ENCODE data around the gene VSTM2L. TPM values are rescaled to one million over a fixed set of nuclear protein-coding genes. Genes with fewer than 3 reads are reported as not detected.

The VSTM2L gene
- total RNA-seq, 1 experiment from 2014 or later, result 4.0 TPM

DNA sequence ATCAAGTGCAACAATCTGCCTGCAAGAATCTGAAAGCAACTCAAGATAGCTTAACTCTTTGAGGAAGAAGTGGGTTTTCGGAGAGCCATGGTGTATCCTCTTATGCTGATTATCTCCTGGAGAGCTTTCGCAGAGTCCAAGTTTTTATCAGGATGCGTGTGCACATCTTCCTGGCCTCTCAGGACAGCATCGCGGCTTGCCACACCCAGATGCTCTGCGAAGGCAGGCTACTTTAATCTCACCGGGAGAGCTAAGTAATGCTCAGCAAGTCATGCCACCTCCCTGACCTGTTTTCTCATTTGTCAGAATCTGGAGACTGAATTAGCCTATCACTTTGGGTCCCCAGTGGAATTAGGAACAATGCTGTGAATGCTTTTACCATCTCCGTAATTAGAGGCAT is 77.5 kb downstream of the VSTM2L start:
- Histone ChIP-seq H3K9me3 (no peaks in the 10 kb centered on the region), H3K27me3 (no peaks in the 10 kb centered on the region), H3K4me3 (no peak overlapping the region), H3K36me3 (peaks cover 7% of the 10 kb centered on the region)
- no peak for DNase-seq

DNA sequence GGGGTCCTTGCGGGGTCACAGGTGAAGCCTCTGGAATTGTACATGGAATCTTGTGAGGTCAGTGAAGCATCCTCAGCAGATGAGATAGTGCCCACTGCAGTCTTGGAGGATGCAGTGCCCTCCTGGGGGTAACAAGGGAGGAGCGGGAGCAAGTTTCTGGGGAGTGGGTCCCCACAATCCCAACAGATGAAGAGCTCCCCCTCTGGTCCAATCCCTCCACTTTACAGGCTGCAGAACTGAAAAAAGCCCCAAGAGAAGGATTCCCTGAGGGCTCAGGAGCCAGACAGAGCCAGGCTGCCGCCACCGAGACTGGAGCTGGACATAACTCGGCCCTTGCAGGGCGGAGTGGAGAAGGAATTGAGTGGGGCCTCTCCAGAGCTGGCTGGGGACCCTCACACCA is 77.9 kb downstream of the VSTM2L start:
- Histone ChIP-seq H3K4me3 (no peak overlapping the region), H3K27me3 (no peaks in the 10 kb centered on the region), H3K9me3 (no peaks in the 10 kb centered on the region), H3K36me3 (peaks cover 11% of the 10 kb centered on the region)
- DNase-seq, result no peak

DNA sequence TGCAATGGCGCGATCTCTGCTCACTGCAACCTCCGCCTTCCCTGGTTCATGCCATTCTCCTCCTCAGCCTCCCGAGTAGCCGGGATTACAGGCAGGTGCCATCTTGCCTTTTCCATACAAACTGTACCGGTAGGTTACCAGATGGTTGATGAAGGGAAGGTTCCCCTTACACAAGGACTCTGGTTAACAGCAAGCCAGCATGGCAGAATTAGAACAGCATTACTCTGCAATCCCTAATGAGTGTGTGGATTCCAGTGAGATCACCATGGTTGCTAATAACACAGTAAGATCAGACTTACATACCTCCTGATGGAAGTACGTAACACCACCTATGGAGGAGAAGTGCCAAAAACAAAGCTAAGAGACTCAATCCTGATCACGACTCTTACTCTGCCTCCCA is 78.6 kb downstream of the VSTM2L start:
- no peak overlapping the region for H3K4me3 ChIP-seq
- peaks cover 13% of the 10 kb centered on the region for H3K36me3 ChIP-seq
- no peak for DNase-seq
- H3K9me3 ChIP-seq, result no peaks in the 10 kb centered on the region
- H3K27me3 ChIP-seq, result no peaks in the 10 kb centered on the region

DNA sequence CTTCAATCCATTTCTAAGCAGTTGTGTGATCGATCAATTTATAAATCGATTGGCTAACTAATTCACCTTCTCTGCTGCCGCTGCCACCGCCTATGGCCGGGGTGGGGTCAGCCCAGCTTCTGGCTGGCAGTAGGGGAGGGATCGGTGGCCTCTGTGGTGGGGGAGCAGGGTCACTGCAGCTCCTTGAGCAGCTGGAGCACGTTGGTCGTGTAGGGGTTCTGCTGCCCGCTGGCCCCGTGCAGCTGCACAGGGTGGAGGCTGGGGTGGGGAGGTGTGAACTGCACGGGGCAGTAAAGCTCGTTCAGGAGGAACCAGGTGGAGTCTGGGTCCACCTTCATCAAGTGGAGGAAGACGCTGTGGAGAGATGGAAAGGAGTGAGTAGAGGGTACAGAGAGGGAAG is 80.4 kb downstream of the VSTM2L start:
- Histone ChIP-seq H3K36me3 (peaks cover 14% of the 10 kb centered on the region), H3K9me3 (no peaks in the 10 kb centered on the region), H3K4me3 (no peak overlapping the region), H3K27me3 (no peaks in the 10 kb centered on the region)
- no peak for DNase-seq

DNA sequence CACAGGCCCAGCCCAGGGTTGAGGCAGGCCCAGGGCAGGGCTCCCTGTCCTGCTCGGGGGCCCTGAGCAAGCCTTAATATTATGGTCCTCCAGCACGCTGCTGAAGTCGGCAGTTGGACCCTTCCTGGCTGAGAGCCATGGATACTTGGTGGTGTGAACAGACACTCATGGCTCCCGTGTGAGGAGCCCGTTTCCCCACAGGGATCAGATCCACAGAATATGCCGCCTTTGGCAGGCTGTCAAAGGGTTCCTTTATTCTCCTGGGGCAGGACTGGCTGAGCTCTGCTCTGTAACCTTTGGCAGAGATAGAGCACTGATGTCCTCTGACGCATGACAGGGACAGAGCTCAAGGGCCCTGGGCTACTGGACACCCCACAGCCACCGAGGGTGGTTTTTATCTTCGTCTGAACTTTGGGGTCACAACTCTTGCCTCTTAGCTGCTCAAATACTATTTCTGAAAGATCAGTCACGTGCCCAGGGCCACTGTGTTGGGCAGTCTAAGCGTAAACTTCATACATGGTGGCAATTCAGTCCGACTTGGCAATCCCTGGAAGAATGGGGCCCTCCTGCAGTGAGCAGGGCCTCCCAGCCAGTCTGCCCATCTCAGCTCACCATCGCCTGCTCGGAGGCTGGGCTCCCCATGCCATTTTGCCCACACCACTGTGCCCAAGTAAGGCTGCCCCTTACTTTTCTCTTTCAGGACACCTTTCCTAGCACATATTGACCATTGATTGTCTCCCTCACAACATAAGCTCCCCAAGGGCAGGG is 81.3 kb downstream of the VSTM2L start:
- Histone ChIP-seq H3K27me3 (no peaks in the 10 kb centered on the region), H3K9me3 (no peaks in the 10 kb centered on the region), H3K36me3 (peaks cover 23% of the 10 kb centered on the region), H3K4me3 (no peak overlapping the region)
- DNase-seq, result no peak

DNA sequence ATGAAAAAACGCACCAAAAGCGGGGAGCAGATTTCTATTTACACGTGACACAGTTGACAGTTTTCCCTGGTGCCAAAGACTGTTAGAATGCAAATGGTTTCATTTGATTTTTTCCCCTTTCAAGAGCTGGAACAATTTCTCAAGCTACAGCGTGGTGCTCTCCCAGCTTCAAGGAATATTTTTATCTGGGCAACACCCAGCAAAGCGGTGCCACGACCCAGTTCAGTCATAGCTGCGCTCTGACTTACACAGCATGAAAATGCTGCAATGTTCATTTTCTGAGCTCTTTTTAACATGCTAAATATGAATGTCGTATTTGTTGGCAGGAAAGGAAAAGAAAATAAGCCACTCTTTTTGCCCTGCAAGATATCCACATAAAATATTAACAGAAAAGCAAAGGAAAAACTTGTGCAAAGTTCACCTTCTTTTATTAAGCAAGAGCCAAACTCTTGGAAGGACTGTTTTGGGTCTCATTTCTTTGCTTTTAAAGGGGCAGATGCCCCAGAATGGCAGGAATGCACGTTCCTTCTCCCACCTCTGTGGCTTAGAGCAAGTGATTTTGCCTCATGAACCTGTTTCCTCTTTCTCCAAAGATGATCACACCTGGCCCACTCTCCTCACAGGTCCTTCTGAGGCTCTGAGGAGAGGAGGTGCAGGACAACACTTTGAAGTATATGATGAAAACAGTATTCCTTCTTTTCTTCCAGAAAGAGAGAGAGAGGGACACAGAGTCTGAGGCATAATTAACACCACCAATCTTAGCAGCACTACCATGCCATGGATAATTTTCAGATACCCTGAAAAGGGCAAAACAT is 83.3 kb downstream of the VSTM2L start:
- Histone ChIP-seq H3K4me3 (no peak overlapping the region), H3K9me3 (no peaks in the 10 kb centered on the region), H3K27me3 (no peaks in the 10 kb centered on the region), H3K36me3 (peaks cover 31% of the 10 kb centered on the region)
- DNase-seq, result no peak

DNA sequence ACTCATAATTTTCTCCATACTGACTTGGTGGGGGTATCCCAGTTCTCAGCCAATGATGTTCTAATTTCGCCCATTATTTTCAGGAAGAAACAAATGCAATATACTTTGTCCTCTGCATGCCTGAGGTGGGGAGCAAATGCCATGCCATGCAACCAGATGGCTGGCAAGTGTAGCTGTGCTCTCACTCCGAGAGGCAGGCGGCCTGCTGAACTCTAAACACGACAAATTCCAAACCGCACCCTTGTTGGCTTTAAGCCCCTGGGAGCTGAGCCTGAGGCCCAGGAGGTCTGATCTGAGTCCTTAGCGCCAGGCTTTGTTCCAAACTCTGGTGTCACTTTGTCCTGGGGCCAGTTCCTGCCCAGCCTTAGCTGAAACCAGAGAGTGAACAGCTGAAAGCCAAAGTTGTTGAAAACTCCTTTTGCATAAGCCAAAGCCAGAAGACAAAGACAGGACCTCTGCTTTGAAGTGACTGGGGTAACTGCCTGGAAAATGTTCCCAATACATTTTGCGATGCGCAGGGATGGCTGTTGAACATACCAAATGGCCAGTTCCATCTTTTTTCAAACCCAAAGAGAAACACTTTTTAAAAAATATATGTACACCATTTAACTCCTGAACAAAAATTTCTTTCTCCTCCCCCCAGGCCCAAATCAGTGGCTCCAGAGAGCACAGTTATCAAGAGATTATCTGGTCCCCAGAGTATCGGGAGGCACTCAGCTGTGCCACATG is 84.1 kb downstream of the VSTM2L start:
- no peaks in the 10 kb centered on the region for H3K9me3 ChIP-seq
- DNase-seq, result peak; percentile 92
- H3K4me3 ChIP-seq, result no peak overlapping the region
- H3K36me3 ChIP-seq, result peaks cover 33% of the 10 kb centered on the region
- H3K27me3 ChIP-seq, result no peaks in the 10 kb centered on the region

DNA sequence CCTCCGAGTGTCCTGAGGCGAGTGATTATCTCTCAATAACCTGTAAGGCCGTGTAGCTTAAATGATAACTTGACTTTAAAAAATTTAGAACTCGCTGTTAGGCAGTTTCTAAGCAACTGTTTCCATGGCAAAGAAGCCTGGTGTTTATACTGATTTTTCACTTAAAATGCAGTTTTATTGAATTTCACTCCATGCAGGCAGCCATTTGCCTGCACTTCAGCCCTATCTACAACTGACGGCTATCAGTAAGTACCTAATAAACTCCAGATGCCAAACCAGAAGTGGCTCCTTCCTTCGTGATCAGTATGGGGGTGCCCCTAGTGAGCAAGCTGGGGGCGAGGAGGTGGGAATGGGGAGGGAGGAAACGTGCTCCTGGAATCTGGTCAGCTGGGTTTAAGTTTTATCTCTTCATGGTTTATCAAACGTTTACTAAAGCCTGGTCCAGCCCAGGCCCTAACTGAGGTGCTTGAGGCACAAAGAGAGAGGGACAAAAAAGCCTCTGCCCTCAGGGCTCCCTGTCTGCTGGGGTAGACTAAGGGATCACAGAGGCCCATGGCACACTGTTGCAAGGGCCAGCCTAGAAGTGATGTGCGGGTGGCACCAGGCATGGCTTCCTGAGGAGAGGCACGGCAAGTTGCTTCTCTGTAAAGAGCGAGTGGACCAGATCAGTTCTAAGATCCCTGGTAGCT is 84.8 kb downstream of the VSTM2L start:
- no peak overlapping the region for H3K4me3 ChIP-seq
- H3K27me3 ChIP-seq, result no peaks in the 10 kb centered on the region
- no peaks in the 10 kb centered on the region for H3K9me3 ChIP-seq
- no peak for DNase-seq
- peaks cover 35% of the 10 kb centered on the region for H3K36me3 ChIP-seq

DNA sequence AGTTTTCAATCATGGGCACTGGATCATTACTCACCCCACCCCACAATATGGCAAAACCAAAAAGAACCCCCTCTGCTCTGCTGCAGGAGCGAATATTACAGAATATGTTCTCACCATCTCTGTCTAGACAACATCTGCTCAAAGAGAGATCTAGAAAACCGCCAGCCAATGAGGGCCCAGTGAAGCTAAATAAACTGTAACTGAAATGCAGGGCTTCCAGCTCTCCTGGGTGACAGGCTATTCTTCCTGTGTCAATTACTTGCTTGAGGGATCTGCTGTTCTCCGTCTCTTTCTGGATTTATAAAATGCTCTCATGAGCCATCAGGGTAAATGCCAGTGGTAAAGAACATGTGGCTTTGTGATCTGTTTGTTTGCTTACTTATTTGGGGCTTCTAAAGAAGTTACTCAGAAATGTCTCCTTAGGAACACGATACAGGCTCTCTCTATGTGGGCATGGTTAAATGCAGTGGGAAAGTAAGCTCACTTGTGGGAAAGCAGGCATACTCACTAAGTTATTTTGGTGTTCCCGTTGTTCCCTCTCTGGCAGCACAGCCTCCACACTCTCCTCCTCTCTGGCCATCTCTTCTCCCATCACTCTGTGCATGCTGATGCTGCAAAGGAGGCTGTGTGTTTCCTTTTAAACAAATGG is 85.5 kb downstream of the VSTM2L start:
- DNase-seq, result no peak
- Histone ChIP-seq H3K27me3 (no peaks in the 10 kb centered on the region), H3K4me3 (no peak overlapping the region), H3K9me3 (no peaks in the 10 kb centered on the region), H3K36me3 (peaks cover 35% of the 10 kb centered on the region)

DNA sequence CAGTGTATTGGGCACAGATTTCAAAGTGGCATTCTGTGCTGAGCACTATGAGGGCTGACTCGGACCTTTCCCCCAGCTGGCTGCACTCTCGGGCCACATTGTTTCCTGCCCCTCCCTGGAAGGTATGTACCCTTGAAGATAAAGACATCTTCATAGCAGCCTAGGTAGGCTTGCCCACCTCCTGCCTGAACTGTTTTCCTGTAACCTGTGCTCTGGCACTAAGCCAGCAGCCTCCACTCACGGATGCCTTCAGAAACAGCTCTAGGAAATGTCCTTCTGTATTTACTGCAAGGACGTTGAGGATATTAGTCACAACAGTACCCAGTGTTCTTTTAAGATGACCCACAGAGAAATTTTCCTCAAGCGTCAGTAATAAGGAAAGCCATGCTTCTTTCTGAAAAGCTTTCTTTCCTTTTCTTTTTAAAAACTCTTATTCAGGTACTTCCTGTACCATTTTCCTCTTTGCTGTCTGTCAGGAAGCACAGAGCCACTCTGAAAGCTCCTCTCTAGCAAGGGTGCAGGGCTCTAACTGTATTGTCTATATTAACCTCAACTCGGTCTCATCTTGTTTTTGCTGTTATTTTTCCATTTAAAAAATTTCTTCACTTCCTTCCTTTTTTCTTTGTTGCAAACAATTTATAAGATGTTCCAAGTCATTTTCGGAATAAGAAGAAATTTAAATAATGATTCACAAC is 86.8 kb downstream of the VSTM2L start:
- Histone ChIP-seq H3K36me3 (peaks cover 46% of the 10 kb centered on the region), H3K4me3 (no peak overlapping the region), H3K9me3 (no peaks in the 10 kb centered on the region), H3K27me3 (no peaks in the 10 kb centered on the region)
- DNase-seq, result no peak

DNA sequence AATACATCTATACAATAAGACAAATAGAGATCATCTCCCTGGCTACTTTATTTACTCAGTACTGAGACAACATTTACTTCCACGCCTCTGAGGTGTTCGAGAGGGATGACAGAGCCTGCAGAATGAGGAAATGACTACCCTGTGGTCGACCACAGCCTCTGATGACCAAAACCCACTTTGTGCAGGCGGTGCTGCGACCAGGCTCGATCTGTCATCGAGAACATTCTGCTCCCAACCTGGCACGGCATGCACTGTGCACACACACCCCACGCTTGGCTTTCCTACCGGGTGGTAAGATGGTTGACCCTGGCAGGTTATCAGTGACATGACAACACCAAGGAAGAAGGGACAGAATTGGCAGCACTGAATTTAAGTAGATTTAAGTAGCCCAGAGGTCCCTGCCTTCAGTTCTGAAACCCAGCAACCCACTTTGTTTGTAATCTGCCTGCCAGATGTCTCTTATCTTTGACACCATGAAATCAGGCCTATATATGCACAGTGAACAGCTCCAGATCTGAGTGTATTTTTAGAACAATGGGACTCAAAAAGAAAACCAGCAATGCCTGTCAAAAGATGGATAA is 87.7 kb downstream of the VSTM2L start:
- Histone ChIP-seq H3K4me3 (no peak overlapping the region), H3K9me3 (no peaks in the 10 kb centered on the region), H3K27me3 (no peaks in the 10 kb centered on the region), H3K36me3 (peaks cover 52% of the 10 kb centered on the region)
- DNase-seq, result no peak

DNA sequence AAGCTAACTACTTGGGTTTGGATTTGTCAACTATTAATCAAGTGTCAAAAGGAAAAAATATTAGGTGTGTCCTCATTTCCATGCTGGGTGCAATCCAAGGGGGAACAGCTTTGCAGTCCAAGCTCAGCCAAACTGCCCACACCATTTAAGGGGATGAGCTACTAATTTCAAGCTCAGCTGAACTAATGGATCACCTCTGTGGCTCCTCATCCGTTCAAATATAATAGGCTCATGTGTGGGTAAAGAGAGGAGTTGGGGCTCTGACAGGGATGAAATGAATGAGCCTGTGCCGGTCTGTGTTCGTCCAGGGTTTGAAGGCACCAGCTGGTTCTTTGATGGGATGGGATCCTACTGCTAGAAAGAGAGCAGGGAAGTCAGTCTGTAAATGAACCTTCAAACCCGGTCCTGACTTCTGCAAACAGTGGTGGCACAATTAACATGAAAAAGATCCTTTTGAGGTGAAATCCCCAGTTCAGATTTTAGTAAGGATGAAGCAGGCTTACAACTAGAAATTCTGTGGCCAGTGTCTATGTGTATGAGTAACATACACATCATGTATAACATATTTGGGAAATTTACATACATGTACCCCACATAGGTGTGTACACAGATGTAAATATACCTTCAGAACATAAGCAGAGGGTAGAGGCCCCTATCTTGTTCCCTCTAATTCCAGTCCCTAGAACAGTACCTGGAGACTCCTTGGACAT is 88.4 kb downstream of the VSTM2L start:
- DNase-seq, result no peak
- no peak overlapping the region for H3K4me3 ChIP-seq
- no peaks in the 10 kb centered on the region for H3K27me3 ChIP-seq
- H3K36me3 ChIP-seq, result peaks cover 54% of the 10 kb centered on the region
- H3K9me3 ChIP-seq, result no peaks in the 10 kb centered on the region

DNA sequence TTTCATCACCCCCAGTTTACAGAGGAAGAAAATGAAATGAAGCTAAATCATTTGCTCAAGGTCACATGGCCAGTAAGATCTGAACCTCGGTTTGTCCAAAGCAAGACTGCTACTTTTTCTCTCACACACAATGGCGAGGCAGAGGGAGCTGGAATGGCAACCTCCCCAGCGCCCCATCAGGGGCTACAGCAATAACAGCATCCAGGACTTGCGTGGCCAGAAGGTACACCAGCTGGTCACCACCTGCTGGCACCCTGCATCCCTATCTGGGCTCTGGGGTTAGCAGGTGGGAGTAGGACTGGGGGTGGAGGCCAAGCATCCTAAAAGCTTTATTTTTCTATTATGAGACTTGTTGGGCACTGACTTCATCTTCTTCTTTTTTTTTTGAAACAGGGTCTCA is 89.0 kb downstream of the VSTM2L start:
- no peak overlapping the region for H3K4me3 ChIP-seq
- H3K9me3 ChIP-seq, result no peaks in the 10 kb centered on the region
- no peak for DNase-seq
- no peaks in the 10 kb centered on the region for H3K27me3 ChIP-seq
- H3K36me3 ChIP-seq, result peaks cover 60% of the 10 kb centered on the region

DNA sequence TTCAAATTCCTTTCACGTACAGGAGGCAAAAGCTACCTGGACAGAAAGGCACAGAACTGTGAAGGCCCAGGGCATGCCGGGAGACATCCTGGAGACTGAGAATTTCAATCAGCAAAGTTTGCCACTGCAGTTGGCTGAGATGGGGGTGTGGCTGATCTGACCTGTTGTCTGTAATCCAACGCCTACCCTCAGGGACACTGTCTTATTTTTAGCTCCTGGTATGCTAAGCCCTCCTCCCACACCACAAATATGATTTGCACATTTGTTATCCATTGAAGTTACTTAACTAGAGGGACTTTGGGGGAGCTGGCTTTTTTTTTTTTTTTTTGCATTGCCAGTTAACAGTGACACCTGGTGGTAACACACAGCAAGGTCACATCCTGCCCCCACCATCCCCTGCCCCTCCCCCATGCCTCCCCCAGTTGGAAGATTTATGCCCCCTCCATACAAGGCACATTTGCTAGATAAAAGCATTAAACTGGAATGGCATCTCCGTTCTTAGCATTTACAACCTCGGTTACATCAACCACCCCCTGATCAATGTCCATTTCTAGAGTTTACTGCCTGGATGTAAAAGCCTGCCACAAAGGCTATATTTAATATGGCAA is 90.0 kb downstream of the VSTM2L start:
- H3K27me3 ChIP-seq, result no peaks in the 10 kb centered on the region
- DNase-seq, result no peak
- no peaks in the 10 kb centered on the region for H3K9me3 ChIP-seq
- H3K36me3 ChIP-seq, result peaks cover 66% of the 10 kb centered on the region
- no peak overlapping the region for H3K4me3 ChIP-seq

DNA sequence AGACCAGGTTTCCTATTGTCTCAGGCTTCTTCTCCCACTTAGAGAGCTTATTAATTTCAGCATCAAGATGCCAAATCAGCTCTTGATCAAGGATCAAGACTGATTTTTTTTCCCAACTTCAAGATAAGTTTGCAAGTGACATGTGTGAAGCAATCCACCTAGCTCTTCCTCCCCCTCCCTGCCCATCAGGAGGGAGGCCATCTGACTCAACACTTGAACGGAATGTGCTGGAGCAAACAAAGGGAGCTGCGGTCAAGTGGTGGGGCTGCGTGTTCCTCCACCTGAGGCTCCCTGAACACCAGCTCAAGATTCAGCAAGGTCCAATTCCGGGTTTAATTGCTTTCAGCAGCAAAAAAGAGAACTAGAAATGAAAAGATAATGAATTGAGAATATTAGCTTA is 91.6 kb downstream of the VSTM2L start:
- Histone ChIP-seq H3K36me3 (peaks cover 69% of the 10 kb centered on the region), H3K27me3 (no peaks in the 10 kb centered on the region), H3K9me3 (no peaks in the 10 kb centered on the region), H3K4me3 (no peak overlapping the region)
- no peak for DNase-seq
